Measurements from ENCODE around the gene CNTNAP4. TPM values are rescaled to one million over a fixed set of nuclear protein-coding genes. Genes with fewer than 3 reads are reported as not detected.

The CNTNAP4 gene
- total RNA-seq, 1 donor from 2014 or later, result not detected

GRCh38 chr16:76278980-76279379 is 1.8 kb downstream of the CNTNAP4 start:
- H3K4me3 Mint-ChIP-seq, result no peak overlapping the region
- intact Hi-C loops (cut with micrococcal nuclease), result no loop called here
- no peak for DNase-seq (ENCODE audit: low spot score)
- no peaks in the 10 kb centered on the region for H3K36me3 Mint-ChIP-seq (ENCODE audit: low read depth)
- peaks cover 2% of the 10 kb centered on the region for H3K27me3 Mint-ChIP-seq (ENCODE audit: insufficient read depth)
- peaks cover 4% of the 10 kb centered on the region for H3K9me3 Mint-ChIP-seq
- no peaks in the 10 kb centered on the region for H3K4me1 Mint-ChIP-seq (ENCODE audit: low read depth)
- no peak overlapping the region for H3K27ac Mint-ChIP-seq

GRCh38 chr16:76280421-76281215 is 3.4 kb downstream of the CNTNAP4 start:
- no peak for DNase-seq (ENCODE audit: low spot score)
- no peak overlapping the region for H3K4me3 Mint-ChIP-seq
- intact Hi-C loops (cut with micrococcal nuclease), result no loop called here
- no peaks in the 10 kb centered on the region for H3K4me1 Mint-ChIP-seq (ENCODE audit: low read depth)
- peaks cover 2% of the 10 kb centered on the region for H3K27me3 Mint-ChIP-seq (ENCODE audit: insufficient read depth)
- no peak overlapping the region for H3K27ac Mint-ChIP-seq
- H3K36me3 Mint-ChIP-seq (ENCODE audit: low read depth), result no peaks in the 10 kb centered on the region
- H3K9me3 Mint-ChIP-seq, result peaks cover 4% of the 10 kb centered on the region

GRCh38 chr16:76287466-76287865 is 10.3 kb downstream of the CNTNAP4 start:
- H3K27me3 Mint-ChIP-seq (ENCODE audit: insufficient read depth), result no peaks in the 10 kb centered on the region
- H3K27ac Mint-ChIP-seq, result no peak overlapping the region
- intact Hi-C loops (cut with micrococcal nuclease), result no loop called here
- no peak overlapping the region for H3K4me3 Mint-ChIP-seq
- no peaks in the 10 kb centered on the region for H3K36me3 Mint-ChIP-seq (ENCODE audit: low read depth)
- DNase-seq (ENCODE audit: low spot score), result no peak
- H3K4me1 Mint-ChIP-seq (ENCODE audit: low read depth), result no peaks in the 10 kb centered on the region
- no peaks in the 10 kb centered on the region for H3K9me3 Mint-ChIP-seq

GRCh38 chr16:76292218-76292617 is 15.0 kb downstream of the CNTNAP4 start:
- Mint-ChIP-seq H3K4me1 (ENCODE audit: low read depth) (no peaks in the 10 kb centered on the region), H3K27me3 (ENCODE audit: insufficient read depth) (no peaks in the 10 kb centered on the region), H3K36me3 (ENCODE audit: low read depth) (no peaks in the 10 kb centered on the region), H3K27ac (no peak overlapping the region), H3K4me3 (no peak overlapping the region), H3K9me3 (peaks cover 4% of the 10 kb centered on the region)
- intact Hi-C loops (cut with micrococcal nuclease), result no loop called here
- DNase-seq (ENCODE audit: low spot score), result no peak

- no peaks in the 10 kb centered on the region for H3K36me3 Mint-ChIP-seq (ENCODE audit: low read depth)
- no peaks in the 10 kb centered on the region for H3K27me3 Mint-ChIP-seq (ENCODE audit: insufficient read depth)
- H3K4me1 Mint-ChIP-seq (ENCODE audit: low read depth), result no peaks in the 10 kb centered on the region
- peaks cover 7% of the 10 kb centered on the region for H3K9me3 Mint-ChIP-seq
- intact Hi-C loops (cut with micrococcal nuclease), result no loop called here
- no peak for DNase-seq (ENCODE audit: low spot score)
- H3K4me3 Mint-ChIP-seq, result no peak overlapping the region
- no peak overlapping the region for H3K27ac Mint-ChIP-seq
Observed at GRCh38 chr16:76293980-76294379, 16.8 kb downstream of the CNTNAP4 start.

GRCh38 chr16:76294396-76295214 is 17.4 kb downstream of the CNTNAP4 start:
- intact Hi-C loops (cut with micrococcal nuclease), result no loop called here
- H3K27me3 Mint-ChIP-seq (ENCODE audit: insufficient read depth), result no peaks in the 10 kb centered on the region
- DNase-seq (ENCODE audit: low spot score), result no peak
- H3K27ac Mint-ChIP-seq, result no peak overlapping the region
- H3K9me3 Mint-ChIP-seq, result peaks cover 7% of the 10 kb centered on the region
- no peaks in the 10 kb centered on the region for H3K4me1 Mint-ChIP-seq (ENCODE audit: low read depth)
- no peak overlapping the region for H3K4me3 Mint-ChIP-seq
- no peaks in the 10 kb centered on the region for H3K36me3 Mint-ChIP-seq (ENCODE audit: low read depth)

DNA sequence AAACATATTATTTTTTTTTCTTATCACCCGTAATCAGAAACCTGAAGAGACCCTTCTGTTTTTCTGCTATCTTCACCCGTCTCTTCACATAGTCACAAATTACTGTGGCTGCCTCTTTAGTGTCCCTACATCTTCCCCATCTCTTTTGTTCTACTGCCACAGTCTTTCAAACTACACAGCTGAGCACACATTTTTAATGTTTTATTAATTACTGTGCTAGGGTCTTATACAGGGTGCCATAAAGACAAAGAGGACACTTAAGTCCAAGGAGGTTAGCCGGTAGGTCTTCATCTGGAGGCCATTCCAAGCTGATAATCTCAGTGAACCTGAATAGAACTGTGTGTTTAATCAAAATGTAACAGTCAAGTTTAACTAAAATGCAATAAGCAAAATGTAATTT is 20.7 kb downstream of the CNTNAP4 start:
- Mint-ChIP-seq H3K4me1 (ENCODE audit: low read depth) (no peaks in the 10 kb centered on the region), H3K4me3 (no peak overlapping the region), H3K9me3 (peaks cover 7% of the 10 kb centered on the region), H3K36me3 (ENCODE audit: low read depth) (no peaks in the 10 kb centered on the region), H3K27ac (no peak overlapping the region), H3K27me3 (ENCODE audit: insufficient read depth) (no peaks in the 10 kb centered on the region)
- intact Hi-C loops (cut with micrococcal nuclease), result no loop called here
- no peak for DNase-seq (ENCODE audit: low spot score)

- DNase-seq (ENCODE audit: low spot score), result no peak
- Mint-ChIP-seq H3K36me3 (ENCODE audit: low read depth) (no peaks in the 10 kb centered on the region), H3K9me3 (no peaks in the 10 kb centered on the region), H3K4me1 (ENCODE audit: low read depth) (no peaks in the 10 kb centered on the region), H3K27me3 (ENCODE audit: insufficient read depth) (no peaks in the 10 kb centered on the region), H3K4me3 (no peak overlapping the region), H3K27ac (no peak overlapping the region)
- intact Hi-C loops (cut with micrococcal nuclease), result no loop called here
Observed at GRCh38 chr16:76303637-76304314, 26.6 kb downstream of the CNTNAP4 start.

DNA sequence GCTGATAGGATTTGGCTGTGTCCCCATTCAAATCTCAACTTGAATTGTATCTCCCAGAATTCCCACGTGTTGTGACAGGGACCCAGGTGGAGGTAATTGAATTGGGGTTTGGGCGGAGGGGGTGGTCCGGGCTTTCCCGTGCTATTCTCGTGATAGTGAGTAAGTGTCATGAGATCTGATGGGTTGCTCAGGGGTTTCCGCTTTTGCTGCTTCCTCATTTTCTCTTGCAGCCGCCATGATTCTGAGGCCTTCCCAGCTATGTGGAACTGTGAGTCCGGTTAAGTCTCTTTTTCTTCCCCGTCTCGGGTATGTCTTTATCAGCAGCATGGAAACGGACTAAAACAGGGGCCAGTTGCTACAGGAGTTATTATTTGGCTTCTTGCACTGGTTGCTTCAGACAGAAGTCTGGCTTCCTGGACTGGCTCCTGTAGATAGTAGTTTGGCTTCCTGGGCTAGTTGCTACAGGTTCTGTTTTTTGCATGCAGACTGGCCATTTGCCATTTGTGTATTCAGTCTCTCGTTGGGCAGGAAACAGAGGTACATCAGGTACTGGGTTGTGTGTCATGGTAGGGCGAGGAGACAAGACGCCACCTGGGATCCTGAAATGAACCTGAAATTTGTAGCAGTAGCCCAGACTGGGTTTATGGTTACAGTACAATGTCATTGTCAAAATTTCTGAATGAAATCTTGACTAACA is 32.6 kb downstream of the CNTNAP4 start:
- intact Hi-C loops (cut with micrococcal nuclease), result no loop called here
- Mint-ChIP-seq H3K36me3 (ENCODE audit: low read depth) (no peaks in the 10 kb centered on the region), H3K27me3 (ENCODE audit: insufficient read depth) (no peaks in the 10 kb centered on the region), H3K4me1 (ENCODE audit: low read depth) (no peaks in the 10 kb centered on the region), H3K9me3 (no peaks in the 10 kb centered on the region), H3K4me3 (no peak overlapping the region), H3K27ac (no peak overlapping the region)
- DNase-seq (ENCODE audit: low spot score), result no peak

- intact Hi-C loops (cut with micrococcal nuclease), result no loop called here
- no peak for DNase-seq (ENCODE audit: low spot score)
- Mint-ChIP-seq H3K27ac (no peak overlapping the region), H3K27me3 (ENCODE audit: insufficient read depth) (no peaks in the 10 kb centered on the region), H3K4me1 (ENCODE audit: low read depth) (no peaks in the 10 kb centered on the region), H3K36me3 (ENCODE audit: low read depth) (no peaks in the 10 kb centered on the region), H3K4me3 (no peak overlapping the region), H3K9me3 (no peaks in the 10 kb centered on the region)
Observed at GRCh38 chr16:76311260-76311659, 34.1 kb downstream of the CNTNAP4 start.

DNA sequence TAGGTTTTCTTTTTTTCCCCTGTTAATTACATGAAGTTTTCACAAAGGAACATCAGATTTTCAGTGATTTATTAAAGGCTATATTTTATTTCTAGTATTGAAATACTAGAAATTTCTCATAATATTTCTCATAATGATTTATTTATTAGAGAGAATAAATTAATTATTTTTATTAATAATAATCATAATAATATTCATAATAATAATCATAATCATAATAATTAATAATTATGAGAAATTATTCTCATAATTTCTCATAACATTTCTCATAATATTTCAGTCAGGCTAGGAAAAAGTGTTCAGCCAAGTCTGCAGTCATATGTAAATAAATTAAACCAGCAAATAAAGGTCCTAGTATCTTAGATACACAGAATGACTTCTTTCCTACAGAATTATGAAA is 41.4 kb downstream of the CNTNAP4 start:
- intact Hi-C loops (cut with micrococcal nuclease), result no loop called here
- no peaks in the 10 kb centered on the region for H3K36me3 Mint-ChIP-seq (ENCODE audit: low read depth)
- DNase-seq (ENCODE audit: low spot score), result no peak
- H3K9me3 Mint-ChIP-seq, result peaks cover 6% of the 10 kb centered on the region
- H3K27me3 Mint-ChIP-seq (ENCODE audit: insufficient read depth), result no peaks in the 10 kb centered on the region
- H3K4me1 Mint-ChIP-seq (ENCODE audit: low read depth), result no peaks in the 10 kb centered on the region
- H3K4me3 Mint-ChIP-seq, result no peak overlapping the region
- no peak overlapping the region for H3K27ac Mint-ChIP-seq

- no peak for DNase-seq (ENCODE audit: low spot score)
- intact Hi-C loops (cut with micrococcal nuclease), result no loop called here
- Mint-ChIP-seq H3K27ac (no peak overlapping the region), H3K4me3 (no peak overlapping the region), H3K9me3 (peaks cover 4% of the 10 kb centered on the region), H3K4me1 (ENCODE audit: low read depth) (no peaks in the 10 kb centered on the region), H3K27me3 (ENCODE audit: insufficient read depth) (no peaks in the 10 kb centered on the region), H3K36me3 (ENCODE audit: low read depth) (no peaks in the 10 kb centered on the region)
Observed at GRCh38 chr16:76329106-76329505, 51.9 kb downstream of the CNTNAP4 start.

All from activated T-helper 1 cell treated with anti-CD3 and anti-CD28 coated beads, Interleukin-12 subunit alpha, Interleukin-12 subunit beta, Interleukin-2, Interleukin-4 antibody, amounts not matched to agents 30 ng/mL and 10 ng/mL and 1 ng/mL, durations not matched to agents 14 hours and 24 hours and 36 hours (primary cell).